Bronchial epithelial cell (primary cell): ENCODE data around the gene CCNK. TPM values are rescaled to one million over a fixed set of nuclear protein-coding genes. Genes with fewer than 3 reads are reported as not detected.

ENCODE experiments used
- DNase-seq: peaks from one replicate; pipeline ENCODE4 v3.0.0-alpha.2; 2010; ENCODE audit warnings: low read depth
- FAIRE-seq: peaks from 2 replicates; lab custom pipeline; 2011; peaks lifted over from hg19 to GRCh38; lab: Jason Lieb, UNC
- H3K27me3 ChIP-seq: 2 replicates; pipeline ENCODE4 v1.5.1; 2011; ENCODE audit warnings: low read length; ENCODE audit not compliant: control insufficient read depth, insufficient read depth
- H3K36me3 ChIP-seq: 2 replicates; pipeline ENCODE4 v1.5.1; 2011; ENCODE audit warnings: low read length; ENCODE audit not compliant: control insufficient read depth, insufficient read depth
- H3K4me3 ChIP-seq: 2 replicates; pipeline ENCODE4 v1.5.1; 2011; ENCODE audit warnings: mild to moderate bottlenecking, low read depth, low read length, control low read depth
- CTCF ChIP-seq: IDR thresholded peaks from 2 replicates; pipeline ENCODE4 v1.5.1; 2011; ENCODE audit warnings: mild to moderate bottlenecking, moderate library complexity, low read length, control low read depth, inconsistent platforms; ENCODE audit not compliant: insufficient read depth, severe bottlenecking
- total RNA-seq: library from RNA; depleted of rRNA; stranded (reverse); fragments of >200 nt; gene quantifications from 2 replicates; pipeline ENCODE4 v1.2.1, GENCODE V29; 2014

CCNK gene
- total RNA-seq, 1 donor from 2014 or later, result 18.4 TPM

DNA sequence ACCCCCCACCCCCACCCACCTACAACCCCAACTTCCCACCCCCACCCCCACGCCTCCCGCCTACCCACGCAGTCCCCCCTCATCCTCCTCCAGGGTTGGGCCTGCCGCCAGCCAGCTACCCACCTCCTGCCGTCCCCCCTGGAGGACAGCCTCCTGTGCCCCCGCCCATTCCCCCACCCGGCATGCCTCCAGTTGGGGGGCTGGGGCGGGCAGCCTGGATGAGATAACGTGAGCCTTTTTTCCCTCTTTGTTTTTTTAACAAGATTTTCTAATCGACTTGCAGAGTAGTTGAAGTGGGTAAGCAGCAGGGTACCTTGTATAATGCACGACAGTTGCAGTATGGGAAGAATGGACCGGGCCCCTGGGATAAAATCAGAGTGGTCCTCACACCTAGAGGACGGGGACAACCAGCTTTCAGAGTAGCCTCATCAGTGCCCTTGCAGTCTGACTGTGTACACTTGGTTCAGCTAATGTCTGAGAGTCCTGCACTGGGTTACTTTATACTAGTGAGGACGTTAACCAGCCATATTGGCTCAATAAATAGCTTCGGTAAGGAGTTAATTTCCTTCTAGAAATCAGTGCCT lies 29.4 kb downstream of the CCNK start:
- TF ChIP-seq CTCF, result no peak

DNA sequence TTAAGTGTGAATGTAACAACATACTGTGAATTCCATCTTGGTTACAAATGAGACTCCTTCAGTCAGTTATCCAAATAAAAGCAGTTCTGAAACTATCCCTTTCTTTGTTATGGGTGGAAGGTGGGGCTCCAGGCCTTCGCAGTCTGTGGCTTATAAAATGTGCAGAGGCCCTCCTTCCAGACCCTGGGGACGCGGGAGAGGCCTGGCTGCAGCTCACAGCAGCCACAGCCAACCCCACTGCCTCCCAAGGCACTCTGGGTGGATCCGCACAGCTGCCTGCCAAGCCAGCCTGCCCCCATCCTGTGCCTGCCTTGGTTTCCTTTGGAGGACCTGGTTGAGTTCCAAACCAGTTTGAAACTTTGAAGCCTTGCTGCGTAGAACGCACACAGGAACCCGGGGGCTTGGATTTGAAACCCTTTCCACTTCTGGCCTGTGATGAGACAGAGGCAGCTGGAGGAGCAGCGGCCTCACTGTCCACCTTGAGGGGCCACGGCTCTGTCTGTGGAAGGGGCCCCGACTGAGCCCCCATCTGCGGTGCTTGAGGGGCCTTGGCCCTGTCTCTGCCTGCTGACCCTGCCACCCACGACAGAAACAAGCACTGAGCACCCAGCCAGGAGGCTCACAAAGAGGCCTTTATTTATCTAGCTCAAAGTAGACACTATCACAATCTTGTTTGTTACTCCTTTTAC lies 30.4 kb downstream of the CCNK start:
- FAIRE-seq (no peak), DNase-seq (no peak)
- TF ChIP-seq CTCF, result no peak
- peaks cover 26% of the 10 kb centered on the region for H3K36me3 ChIP-seq
- no peak overlapping the region for H3K4me3 ChIP-seq
- H3K27me3 ChIP-seq, result no peaks in the 10 kb centered on the region

More for the DNA sequence above, 29.4 kb downstream of the CCNK start:
- FAIRE-seq, result no peak
- H3K36me3 ChIP-seq, result peaks cover 30% of the 10 kb centered on the region
- DNase-seq, result no peak
- no peak overlapping the region for H3K4me3 ChIP-seq
- no peaks in the 10 kb centered on the region for H3K27me3 ChIP-seq

GRCh38 chr14:99512110-99512449 lies 30.9 kb downstream of the CCNK start:
- Histone ChIP-seq H3K36me3 (peaks cover 22% of the 10 kb centered on the region), H3K27me3 (no peaks in the 10 kb centered on the region), H3K4me3 (no peak overlapping the region)
- FAIRE-seq (no peak), DNase-seq (no peak)
- TF ChIP-seq CTCF, result no peak

DNA sequence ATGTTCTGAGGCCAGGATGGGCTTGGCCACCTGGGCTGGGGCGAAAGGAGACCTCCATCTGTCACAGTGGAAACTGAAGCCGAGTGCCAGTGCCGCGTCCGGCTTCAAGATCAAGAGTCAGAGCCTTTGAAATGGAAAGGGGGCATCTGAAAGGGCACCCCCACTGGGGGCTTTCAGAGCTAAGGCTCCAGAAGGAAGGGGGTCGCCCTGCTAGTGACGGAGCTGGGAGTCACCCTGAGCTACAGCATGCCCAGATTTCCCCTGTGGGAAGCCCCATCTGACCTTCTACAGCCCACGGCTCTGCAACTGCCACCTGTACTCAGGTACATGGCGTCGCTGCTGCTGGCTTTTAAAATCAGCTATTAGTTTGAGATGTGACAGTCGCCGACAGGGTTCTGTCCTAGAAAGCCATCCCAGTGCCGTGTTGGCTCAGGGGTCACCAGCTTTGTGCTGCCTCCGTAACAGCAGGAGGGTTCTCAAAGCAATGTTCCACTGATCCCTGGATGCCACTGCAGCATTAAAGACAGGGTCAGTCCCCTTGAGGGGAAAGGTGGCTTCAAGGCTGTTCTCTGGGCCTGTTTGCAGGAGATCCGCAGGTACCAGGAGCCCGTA lies 31.5 kb downstream of the CCNK start:
- H3K27me3 ChIP-seq, result no peaks in the 10 kb centered on the region

GRCh38 chr14:99513183-99513694 lies 32.0 kb downstream of the CCNK start:
- H3K36me3 ChIP-seq, result peaks cover 16% of the 10 kb centered on the region
- FAIRE-seq (no peak), DNase-seq (no peak)
- TF ChIP-seq CTCF, result no peak
- no peaks in the 10 kb centered on the region for H3K27me3 ChIP-seq
- no peak overlapping the region for H3K4me3 ChIP-seq

More for the DNA sequence above, 31.5 kb downstream of the CCNK start:
- FAIRE-seq (no peak), DNase-seq (no peak)
- no peak for TF ChIP-seq CTCF
- H3K36me3 ChIP-seq, result peaks cover 19% of the 10 kb centered on the region
- H3K4me3 ChIP-seq, result no peak overlapping the region
